A673 (cell line): ENCODE data around the gene DIDO1.

ENCODE experiments used
- EZH2 ChIP-seq: fragments of 200-600 bp; sonication (generic); IDR thresholded peaks from 2 replicates; pipeline ENCODE4 v1.6.1; 2017; ENCODE audit warnings: borderline replicate concordance, low read depth, mild to moderate bottlenecking, mixed read lengths, antibody characterized with exemption, low read length; ENCODE audit not compliant: poor library complexity, severe bottlenecking
- TF ChIP-seq, protein P1 (sequence below): fragments of 300-800, 200-600 bp; sonication (generic); conservative IDR thresholded peaks from 2 replicates; pipeline ENCODE4 v1.5.1; 2017; ENCODE audit warnings: low read depth, mild to moderate bottlenecking, antibody characterized with exemption, low read length, moderate library complexity, mixed read lengths

DNA sequence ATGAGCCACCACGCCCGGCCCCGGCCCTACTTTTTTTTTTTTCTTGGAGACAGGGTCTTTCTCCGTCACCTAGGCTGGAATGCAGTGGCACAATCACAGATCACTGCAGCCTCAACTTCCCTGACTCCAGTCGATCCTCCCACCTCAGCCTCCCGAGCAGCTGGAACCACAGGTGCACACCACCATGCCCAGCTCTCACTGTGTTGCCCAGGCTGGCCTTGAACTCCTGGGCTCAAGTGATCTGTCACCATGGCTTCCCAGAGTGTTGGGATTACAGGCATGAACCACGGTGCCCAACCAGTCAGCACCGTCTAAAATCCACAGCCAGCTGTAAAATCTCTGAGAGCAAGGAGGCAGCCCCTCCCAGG is 43.6 kb upstream of the DIDO1 start:
- TF ChIP-seq, protein P1, sequence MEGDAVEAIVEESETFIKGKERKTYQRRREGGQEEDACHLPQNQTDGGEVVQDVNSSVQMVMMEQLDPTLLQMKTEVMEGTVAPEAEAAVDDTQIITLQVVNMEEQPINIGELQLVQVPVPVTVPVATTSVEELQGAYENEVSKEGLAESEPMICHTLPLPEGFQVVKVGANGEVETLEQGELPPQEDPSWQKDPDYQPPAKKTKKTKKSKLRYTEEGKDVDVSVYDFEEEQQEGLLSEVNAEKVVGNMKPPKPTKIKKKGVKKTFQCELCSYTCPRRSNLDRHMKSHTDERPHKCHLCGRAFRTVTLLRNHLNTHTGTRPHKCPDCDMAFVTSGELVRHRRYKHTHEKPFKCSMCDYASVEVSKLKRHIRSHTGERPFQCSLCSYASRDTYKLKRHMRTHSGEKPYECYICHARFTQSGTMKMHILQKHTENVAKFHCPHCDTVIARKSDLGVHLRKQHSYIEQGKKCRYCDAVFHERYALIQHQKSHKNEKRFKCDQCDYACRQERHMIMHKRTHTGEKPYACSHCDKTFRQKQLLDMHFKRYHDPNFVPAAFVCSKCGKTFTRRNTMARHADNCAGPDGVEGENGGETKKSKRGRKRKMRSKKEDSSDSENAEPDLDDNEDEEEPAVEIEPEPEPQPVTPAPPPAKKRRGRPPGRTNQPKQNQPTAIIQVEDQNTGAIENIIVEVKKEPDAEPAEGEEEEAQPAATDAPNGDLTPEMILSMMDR = no peak
- no peak for TF ChIP-seq EZH2
